Esophagus muscularis mucosa (tissue), 4 donors: ENCODE data around the gene GPR156. TPM values are rescaled to one million over a fixed set of nuclear protein-coding genes. Genes with fewer than 3 reads are reported as not detected.

ENCODE experiments used
- DNase-seq: peaks from one replicate; pipeline ENCODE4 v3.0.0-alpha.2; 2017; ENCODE audit errors: extremely low spot score
- H3K27ac ChIP-seq, 4 donors: fragments of 200-600 bp; sonication (generic); replicated peaks in 1 of 4; 1 replicate in 3 of 4; 2 replicates in 1 of 4; pipeline ENCODE4 v1.5.1; 2016 to 2019; ENCODE audit warnings: mild to moderate bottlenecking in 1 of 4
- H3K27me3 ChIP-seq, 4 donors: fragments of 200-600 bp; sonication (generic); one replicate each; pipeline versions ENCODE4 v1.5.1 to v1.6.0; 2016 to 2019
- H3K36me3 ChIP-seq, 4 donors: fragments of 200-600 bp; sonication (generic); one replicate each; pipeline ENCODE4 v1.5.1; 2016 to 2019
- H3K4me1 ChIP-seq, 4 donors: fragments of 200-600 bp; sonication (generic); one replicate each; pipeline ENCODE4 v1.5.1; 2016 to 2019
- H3K4me3 ChIP-seq, 4 donors: fragments of 200-600 bp; sonication (generic); 1 replicate in 2 of 4; 2 replicates in 2 of 4; pipeline ENCODE4 v1.5.1; 2016 to 2019; ENCODE audit warnings: mild to moderate bottlenecking in 4 of 4, moderate library complexity in 1 of 4
- H3K9me3 ChIP-seq, 4 donors: fragments of 200-600 bp; sonication (generic); 1 replicate in 3 of 4; 2 replicates in 1 of 4; pipeline ENCODE4 v1.5.1; 2016 to 2019
- EP300 ChIP-seq: sonication (generic); formaldehyde crosslinking; IDR thresholded peaks from one replicate; pipeline ENCODE4 v1.6.1; 2017; ENCODE audit warnings: antibody characterized with exemption
- POLR2A ChIP-seq: fragments of 450-650 bp; IDR thresholded peaks from one replicate; pipeline ENCODE4 v1.6.1; 2017; ENCODE audit warnings: antibody characterized with exemption, moderate library complexity, mild to moderate bottlenecking, low read depth
- POLR2AphosphoS5 ChIP-seq, 2 donors: sonication (generic); formaldehyde crosslinking; IDR thresholded peaks; one replicate each; pipeline ENCODE4 v1.6.1; 2017; ENCODE audit warnings: antibody characterized with exemption in 2 of 2
- WGBS: methylation state at CpG from one replicate; pipeline ENCODE4 v1.1.5; 2018; 5-methylcytosine and 5-hydroxymethylcytosine counted together
- intact Hi-C: fragments of 100-400 bp; cut with DNase I; formaldehyde crosslinking; loops from one replicate; pipeline ENCODE4 v1.15.1; 2023
- small RNA-seq, 3 donors: library from RNA; depleted of rRNA; stranded (forward); fragments of <200 nt; gene quantifications; one replicate each; pipeline ENCODE3, GENCODE V24; 2016
- total RNA-seq, 4 donors: library from RNA; depleted of rRNA; stranded (reverse); fragments of >200 nt; gene quantifications; one replicate each; pipeline versions ENCODE4 v1.1.0 to v1.2.1, GENCODE V29; 2016
- TF ChIP-seq, protein P1 (sequence below), 3 experiments: fragments of 200-600 bp in 2 of 3; fragments of 450-650 bp in 1 of 3; sonication (generic) in 2 of 3; IDR thresholded peaks; one replicate each; pipeline ENCODE4 v1.5.1; 2017 to 2019; ENCODE audit warnings: antibody characterized with exemption in 3 of 3, mild to moderate bottlenecking in 2 of 3, moderate library complexity in 1 of 3

GPR156 gene
- total RNA-seq, 4 donors from 2014 or later, result 0.33 to 2.1 (median 0.60) TPM

DNA sequence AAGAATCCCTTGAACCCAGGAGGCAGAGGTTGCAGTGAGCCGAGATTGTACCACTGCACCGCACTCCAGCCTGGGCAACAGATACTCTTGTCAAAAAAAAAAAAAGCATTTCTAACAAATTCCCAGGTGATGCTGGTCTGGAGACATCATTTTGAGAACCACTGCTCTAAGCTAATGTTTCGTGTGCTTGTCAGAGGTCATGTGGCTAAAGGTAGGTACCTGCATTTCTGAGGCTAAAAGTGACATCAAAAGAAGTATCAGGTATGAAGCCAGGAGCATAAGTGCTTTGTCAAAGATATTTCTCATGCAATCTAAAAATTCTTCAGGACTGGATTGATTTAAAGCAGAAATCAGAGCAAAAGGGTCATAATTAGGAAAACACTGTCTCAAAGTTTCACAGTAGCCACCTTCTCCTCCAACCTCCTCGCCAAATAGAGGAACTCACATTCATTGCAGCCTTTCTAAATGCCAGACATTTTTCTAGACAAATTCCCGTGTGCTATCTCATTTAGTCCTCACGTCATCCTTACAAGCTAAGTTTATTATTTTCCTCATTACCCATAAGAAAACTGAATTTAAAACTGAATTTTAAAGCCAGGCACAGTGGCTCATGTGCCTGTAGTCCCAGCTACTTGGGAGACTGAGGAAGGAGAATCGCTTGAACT, 165.0 kb downstream of the GPR156 start:
- no peak overlapping the region for H3K27ac ChIP-seq
- H3K27me3 ChIP-seq, result no peaks in the 10 kb centered on the region
- intact Hi-C loops, result no loop called here
- no peak for DNase-seq
- no peak overlapping the region for H3K4me3 ChIP-seq
- H3K9me3 ChIP-seq, result peaks cover 0 to 11% (median 0%) of the 10 kb centered on the region in 4 donors
- no peaks in the 10 kb centered on the region for H3K36me3 ChIP-seq
- TF ChIP-seq, protein P1, sequence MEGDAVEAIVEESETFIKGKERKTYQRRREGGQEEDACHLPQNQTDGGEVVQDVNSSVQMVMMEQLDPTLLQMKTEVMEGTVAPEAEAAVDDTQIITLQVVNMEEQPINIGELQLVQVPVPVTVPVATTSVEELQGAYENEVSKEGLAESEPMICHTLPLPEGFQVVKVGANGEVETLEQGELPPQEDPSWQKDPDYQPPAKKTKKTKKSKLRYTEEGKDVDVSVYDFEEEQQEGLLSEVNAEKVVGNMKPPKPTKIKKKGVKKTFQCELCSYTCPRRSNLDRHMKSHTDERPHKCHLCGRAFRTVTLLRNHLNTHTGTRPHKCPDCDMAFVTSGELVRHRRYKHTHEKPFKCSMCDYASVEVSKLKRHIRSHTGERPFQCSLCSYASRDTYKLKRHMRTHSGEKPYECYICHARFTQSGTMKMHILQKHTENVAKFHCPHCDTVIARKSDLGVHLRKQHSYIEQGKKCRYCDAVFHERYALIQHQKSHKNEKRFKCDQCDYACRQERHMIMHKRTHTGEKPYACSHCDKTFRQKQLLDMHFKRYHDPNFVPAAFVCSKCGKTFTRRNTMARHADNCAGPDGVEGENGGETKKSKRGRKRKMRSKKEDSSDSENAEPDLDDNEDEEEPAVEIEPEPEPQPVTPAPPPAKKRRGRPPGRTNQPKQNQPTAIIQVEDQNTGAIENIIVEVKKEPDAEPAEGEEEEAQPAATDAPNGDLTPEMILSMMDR (IDR thresholded peaks at IDR 0.05), result no peak
- TF ChIP-seq POLR2A, result no peak
- no peak for TF ChIP-seq EP300
- TF ChIP-seq POLR2AphosphoS5 (IDR thresholded peaks at IDR 0.05), result no peak
- WGBS, result 93% methylated on average over 7 of the region's 7 CpGs
- H3K4me1 ChIP-seq, result no peaks in the 10 kb centered on the region

Small RNA genes within 50 kb of the gene (small RNA-seq; reads per million reads assigned to genes)
- gene RF00019 (0 reads per million in 3 donors), gene RN7SL397P (0 reads per million in 3 donors)

Other genes with a start within 250 kb of the GPR156 start
- gene GSK3B, start 190.8 kb downstream of the GPR156 start, total RNA-seq, result 10 to 100 TPM; 30.3 to 35.4 (median 31.3) TPM
- gene LRRC58, start 64.1 kb upstream of the GPR156 start, total RNA-seq, result 10 to 100 TPM; 30.0 to 36.7 (median 35.2) TPM
- gene FSTL1, start 165.8 kb upstream of the GPR156 start, total RNA-seq, result 100 to 1,000 TPM; 409 to 701 (median 677) TPM